Activated CD8-positive, alpha-beta T cell treated with anti-CD3 and anti-CD28 coated beads for 36 hours (primary cell): Measurements from ENCODE around the gene JPT1. TPM values are rescaled to one million over a fixed set of nuclear protein-coding genes. Genes with fewer than 3 reads are reported as not detected.
A peak's percentile ranks its signal among the peaks of the same experiment; 100 is the strongest.

Experiments used
- ATAC-seq: fragments of 200-7000 bp; cut with Tn5 transposase; one replicate; pipeline ENCODE4 v1.10.0; 2021; ENCODE audit warnings: mild to moderate bottlenecking, moderate library complexity
- CTCF ChIA-PET: fragments of 350-600 bp; sonication (Branson Sonifier 250); formaldehyde crosslinking; loops from one replicate; lab custom pipeline; 2021; ENCODE audit warnings: antibody characterized with exemption; lab: Charles Lee
- POLR2A ChIA-PET: fragments of 350-600 bp; sonication (Branson Sonifier 250); formaldehyde crosslinking; loops from one replicate; lab custom pipeline; 2021; ENCODE audit warnings: antibody characterized with exemption; lab: Charles Lee
- DNase-seq: peaks from one replicate; pipeline ENCODE4 v3.0.0-alpha.2; 2020
- H3K27ac Mint-ChIP-seq: one replicate; pipeline ENCODE4 v1.8.0; 2021; ENCODE audit warnings: mild to moderate bottlenecking, mixed read lengths
- H3K27me3 Mint-ChIP-seq: one replicate; pipeline ENCODE4 v1.8.0; 2021; ENCODE audit warnings: mixed read lengths
- H3K36me3 Mint-ChIP-seq: one replicate; pipeline ENCODE4 v1.8.0; 2021; ENCODE audit warnings: low read depth, mixed read lengths
- H3K4me1 Mint-ChIP-seq: one replicate; pipeline ENCODE4 v1.8.0; 2021; ENCODE audit warnings: low read depth, mixed read lengths
- H3K4me3 Mint-ChIP-seq: one replicate; pipeline ENCODE4 v1.8.0; 2021; ENCODE audit warnings: mild to moderate bottlenecking, moderate library complexity, mixed read lengths
- H3K9me3 Mint-ChIP-seq: one replicate; pipeline ENCODE4 v1.8.0; 2021; ENCODE audit warnings: mixed read lengths
- CTCF ChIP-seq: fragments of 200-600 bp; IDR thresholded peaks from one replicate; pipeline ENCODE4 v1.8.0; 2022; ENCODE audit warnings: antibody characterized with exemption, mild to moderate bottlenecking
- intact Hi-C: fragments of 100-400 bp; cut with micrococcal nuclease; formaldehyde crosslinking; loops from one replicate; pipeline ENCODE4 v1.10.0; 2022
- total RNA-seq, 2 experiments: library from RNA; stranded (reverse); gene quantifications; one replicate each; pipeline ENCODE4 v1.2.3, GENCODE V29; 2021

Gene JPT1
- total RNA-seq, 2 experiments from 2014 or later = 203 to 208 TPM

GRCh38 chr17:75090871-75091854 is 63.1 kb downstream of the JPT1 start:
- Mint-ChIP-seq H3K36me3 (no peaks in the 10 kb centered on the region), H3K27ac (no peak overlapping the region), H3K9me3 (no peaks in the 10 kb centered on the region), H3K4me1 (peaks cover 16% of the 10 kb centered on the region), H3K27me3 (no peaks in the 10 kb centered on the region), H3K4me3 (no peak overlapping the region)
- no peak for DNase-seq
- POLR2A ChIA-PET = interaction anchor here (1.1 to 1.3 kb wide), 2 partner anchors 30 to 78 kb away, joined by 3 read pairs; partner anchors contain the start of gene MRPL58
- no peak for ATAC-seq
- intact Hi-C loops = no loop called here
- TF ChIP-seq CTCF = no peak
- CTCF ChIA-PET = interaction anchor here (0.6 to 1.5 kb wide), 5 partner anchors 10 to 129 kb away, joined by 3 to 5 read pairs (median 3); no protein-coding TSS in a partner anchor

GRCh38 chr17:75088465-75089417 is 65.6 kb downstream of the JPT1 start:
- POLR2A ChIA-PET = interaction anchor here (0.6 to 1.3 kb wide), 9 partner anchors 9 to 42 kb away, joined by 3 to 8 read pairs (median 3); partner anchors contain the start of gene ARMC7
- peak overlapping the region; percentile 66 for H3K4me3 Mint-ChIP-seq
- peaks cover 23% of the 10 kb centered on the region for H3K4me1 Mint-ChIP-seq
- ATAC-seq = peak; percentile 48
- CTCF ChIA-PET = interaction anchor here (1.1 to 3.0 kb wide), 6 partner anchors 10 to 127 kb away, joined by 3 to 15 read pairs (median 6); no protein-coding TSS in a partner anchor
- H3K27ac Mint-ChIP-seq = no peak overlapping the region
- TF ChIP-seq CTCF = no peak
- H3K27me3 Mint-ChIP-seq = no peaks in the 10 kb centered on the region
- no peak for DNase-seq
- H3K36me3 Mint-ChIP-seq = no peaks in the 10 kb centered on the region
- H3K9me3 Mint-ChIP-seq = no peaks in the 10 kb centered on the region
- intact Hi-C loops = no loop called here

- H3K27me3 Mint-ChIP-seq = no peaks in the 10 kb centered on the region
- CTCF ChIA-PET = interaction anchor here (1.0 to 3.0 kb wide), 9 partner anchors 9 to 127 kb away, joined by 3 to 15 read pairs (median 4); no protein-coding TSS in a partner anchor
- H3K36me3 Mint-ChIP-seq = no peaks in the 10 kb centered on the region
- DNase-seq (peak; percentile 48), ATAC-seq (peak; percentile 50)
- POLR2A ChIA-PET = interaction anchor here (0.8 to 1.3 kb wide), 8 partner anchors 9 to 172 kb away, joined by 3 to 8 read pairs (median 4); partner anchors contain the start of genes ARMC7 and MRPL58
- no peak for TF ChIP-seq CTCF
- peaks cover 24% of the 10 kb centered on the region for H3K4me1 Mint-ChIP-seq
- intact Hi-C loops = no loop called here
- H3K9me3 Mint-ChIP-seq = no peaks in the 10 kb centered on the region
- H3K4me3 Mint-ChIP-seq = peak within 1 kb of the TSS; percentile 66
- H3K27ac Mint-ChIP-seq = peak within 1 kb of the TSS; percentile 42
Measured at GRCh38 chr17:75087558-75088453, 66.5 kb downstream of the JPT1 start, which contains the start of gene SLC16A5. Gene SLC16A5, plus strand, starts transcription at chr17:75087954. Its CDS starts 5,683 bp downstream, at chr17:75093637.

DNA sequence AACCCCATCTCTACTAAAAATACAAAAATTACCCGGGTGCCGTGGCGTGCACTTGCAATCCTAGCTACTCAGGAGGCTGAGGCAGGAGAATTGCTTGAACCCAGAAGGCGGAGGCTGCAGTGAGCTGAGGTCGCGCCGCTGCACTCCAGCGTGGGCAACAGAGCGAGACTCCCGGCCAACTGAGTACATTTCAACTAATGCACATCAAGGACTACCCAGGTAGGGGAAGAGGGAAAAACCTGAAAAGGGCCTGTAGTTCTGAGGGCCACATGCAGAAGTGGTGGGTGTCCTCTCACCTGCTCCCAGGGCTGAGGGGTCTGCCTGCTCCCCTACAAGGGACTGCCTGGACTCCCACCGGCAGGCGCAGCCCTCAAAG is 67.1 kb downstream of the JPT1 start:
- Mint-ChIP-seq H3K9me3 (no peaks in the 10 kb centered on the region), H3K27me3 (no peaks in the 10 kb centered on the region), H3K27ac (peak overlapping the region; percentile 42), H3K36me3 (no peaks in the 10 kb centered on the region), H3K4me1 (peaks cover 24% of the 10 kb centered on the region), H3K4me3 (peak overlapping the region; percentile 56)
- CTCF ChIA-PET = interaction anchor here (0.8 to 3.0 kb wide), 7 partner anchors 8 to 126 kb away, joined by 3 to 15 read pairs (median 3); no protein-coding TSS in a partner anchor
- DNase-seq (no peak), ATAC-seq (no peak)
- no peak for TF ChIP-seq CTCF
- intact Hi-C loops = no loop called here
- POLR2A ChIA-PET = interaction anchor here (1.0 to 1.3 kb wide), 4 partner anchors 8 to 173 kb away, joined by 3 to 8 read pairs (median 4); partner anchors contain the start of genes ARMC7 and MRPL58
